ENCODE measurements around the gene FGF5. TPM values are rescaled to one million over a fixed set of nuclear protein-coding genes. Genes with fewer than 3 reads are reported as not detected.

The FGF5 gene
- total and polyA plus RNA-seq, 12 donors = not detected

GRCh38 chr4:80322716-80323115, 56.3 kb downstream of the FGF5 start:
- intact Hi-C loops (cut with DNase I) = no loop called here
- no peaks in the 10 kb centered on the region for H3K4me1 ChIP-seq (replicated peaks in 1 of 2)
- H3K27ac ChIP-seq = no peak overlapping the region
- peaks cover 3% of the 10 kb centered on the region for H3K27me3 ChIP-seq
- H3K36me3 ChIP-seq (replicated peaks in 1 of 2) = no peaks in the 10 kb centered on the region
- TF ChIP-seq POLR2A (IDR thresholded peaks at IDR 0.05) (no peak), CTCF (IDR thresholded peaks at IDR 0.05) (no peak)
- DNase-seq = no peak
- no peak overlapping the region for H3K4me3 ChIP-seq
- no peaks in the 10 kb centered on the region for H3K9me3 ChIP-seq (replicated peaks in 1 of 3)

GRCh38 chr4:80324171-80324570, 57.7 kb downstream of the FGF5 start:
- no peaks in the 10 kb centered on the region for H3K9me3 ChIP-seq (replicated peaks in 1 of 3)
- intact Hi-C loops (cut with DNase I) = no loop called here
- 55 to 79% (median 68%) methylated on average over 6 of the region's 6 CpGs for WGBS, 4 donors
- no peaks in the 10 kb centered on the region for H3K36me3 ChIP-seq (replicated peaks in 1 of 2)
- no peaks in the 10 kb centered on the region for H3K4me1 ChIP-seq (replicated peaks in 1 of 2)
- no peak for TF ChIP-seq CTCF (IDR thresholded peaks at IDR 0.05)
- TF ChIP-seq POLR2A (IDR thresholded peaks at IDR 0.05) = no peak
- peaks cover 3% of the 10 kb centered on the region for H3K27me3 ChIP-seq
- H3K4me3 ChIP-seq = no peak overlapping the region
- H3K27ac ChIP-seq = no peak overlapping the region
- no peak for DNase-seq

- intact Hi-C loops (cut with DNase I) = no loop called here
- 56 to 75% (median 63%) methylated on average over 2 of the region's 2 CpGs for WGBS, 4 donors
- H3K4me1 ChIP-seq (replicated peaks in 1 of 2) = peaks cover 0 to 9% of the 10 kb centered on the region in 2 donors
- H3K36me3 ChIP-seq (replicated peaks in 1 of 2) = no peaks in the 10 kb centered on the region
- no peaks in the 10 kb centered on the region for H3K9me3 ChIP-seq (replicated peaks in 1 of 3)
- no peak overlapping the region for H3K4me3 ChIP-seq
- no peak for DNase-seq
- peaks cover 5% of the 10 kb centered on the region for H3K27me3 ChIP-seq
- TF ChIP-seq CTCF (IDR thresholded peaks at IDR 0.05) = no peak
- TF ChIP-seq POLR2A (IDR thresholded peaks at IDR 0.05) = no peak
- no peak overlapping the region for H3K27ac ChIP-seq
These were observed 65.2 kb downstream of the FGF5 start for GRCh38 chr4:80331693-80332092.

GRCh38 chr4:80333121-80333520, 66.7 kb downstream of the FGF5 start:
- H3K27ac ChIP-seq = no peak overlapping the region
- WGBS, 4 donors = 56 to 64% (median 59%) methylated on average over 4 of the region's 4 CpGs

More at GRCh38 chr4:80333121-80333520, 66.7 kb downstream of the FGF5 start:
- H3K27me3 ChIP-seq = peaks cover 5% of the 10 kb centered on the region
- H3K4me3 ChIP-seq = no peak overlapping the region
- no peaks in the 10 kb centered on the region for H3K9me3 ChIP-seq (replicated peaks in 1 of 3)
- intact Hi-C loops (cut with DNase I) = no loop called here
- TF ChIP-seq CTCF (IDR thresholded peaks at IDR 0.05) (no peak), POLR2A (IDR thresholded peaks at IDR 0.05) (no peak)
- DNase-seq = no peak
- peaks cover 0 to 9% of the 10 kb centered on the region in 2 donors for H3K4me1 ChIP-seq (replicated peaks in 1 of 2)
- no peaks in the 10 kb centered on the region for H3K36me3 ChIP-seq (replicated peaks in 1 of 2)
